OCI-LY3 (cell line): ENCODE data around the gene PHF24.

Experiments used
- H2AFZ ChIP-seq: fragments of 200-600, 300-600 bp; shearing (Covaris generic); 2 replicates; pipeline ENCODE4 v1.6.0; 2014; ENCODE audit warnings: antibody characterized with exemption, low read depth, low read length
- H3K27ac ChIP-seq: fragments of 200-600, 300-600 bp; sonication (generic); 2 replicates; pipeline ENCODE4 v1.5.1; 2014; ENCODE audit warnings: mild to moderate bottlenecking, low read length, moderate library complexity, mixed read lengths
- H3K27me3 ChIP-seq: fragments of 200-600, 300-600 bp; sonication (generic); 2 replicates; pipeline ENCODE4 v1.6.1; 2014; ENCODE audit warnings: low read depth, low read length, mixed read lengths
- H3K36me3 ChIP-seq: fragments of 200-600, 300-600 bp; sonication (generic); replicated peaks from 2 replicates; pipeline ENCODE3; 2014; ENCODE audit warnings: low read depth, low read length, mixed read lengths
- H3K4me1 ChIP-seq: fragments of 300-600, 200-600 bp; sonication (generic); 2 replicates; pipeline ENCODE4 v1.6.1; 2014; ENCODE audit warnings: low read length, mixed read lengths
- H3K4me2 ChIP-seq: fragments of 200-600, 300-600 bp; sonication (generic); 2 replicates; pipeline ENCODE4 v1.6.1; 2014; ENCODE audit warnings: low read length, mixed read lengths
- H3K4me3 ChIP-seq: fragments of 300-600, 200-600 bp; sonication (generic); 2 replicates; pipeline ENCODE4 v1.5.1; 2014; ENCODE audit warnings: antibody characterized with exemption, mild to moderate bottlenecking, low read length, moderate library complexity
- H3K79me2 ChIP-seq: fragments of 300-600, 200-600 bp; shearing (Covaris generic); 2 replicates; pipeline ENCODE4 v1.6.1; 2014; ENCODE audit warnings: mild to moderate bottlenecking, low read length, mixed read lengths
- H3K9ac ChIP-seq: fragments of 300-600, 200-600 bp; shearing (Covaris generic); 2 replicates; pipeline ENCODE4 v1.6.0; 2014; ENCODE audit warnings: mild to moderate bottlenecking, low read length, moderate library complexity
- H3K9me3 ChIP-seq: fragments of 200-600, 300-600 bp; shearing (Covaris generic); 2 replicates; pipeline ENCODE4 v1.6.1; 2014; ENCODE audit warnings: low read length, mixed read lengths; ENCODE audit not compliant: insufficient read depth
- H4K20me1 ChIP-seq: fragments of 200-600, 300-600 bp; sonication (generic); 2 replicates; pipeline ENCODE4 v1.6.1; 2016; ENCODE audit warnings: low read length, mixed read lengths; ENCODE audit not compliant: insufficient read depth
- EZH2phosphoT487 ChIP-seq: fragments of 200-600 bp; shearing (Covaris generic); IDR thresholded peaks from 2 replicates; pipeline ENCODE4 v1.6.1; 2018; ENCODE audit warnings: antibody characterized with exemption, mixed run types, low read depth
- TF ChIP-seq, protein P1 (sequence below): fragments of 200-600, 300-600 bp; sonication (generic); IDR thresholded peaks from 2 replicates; pipeline ENCODE4 v1.5.1; 2014; ENCODE audit warnings: antibody characterized with exemption, low read length, low read depth

Gene PHF24

DNA sequence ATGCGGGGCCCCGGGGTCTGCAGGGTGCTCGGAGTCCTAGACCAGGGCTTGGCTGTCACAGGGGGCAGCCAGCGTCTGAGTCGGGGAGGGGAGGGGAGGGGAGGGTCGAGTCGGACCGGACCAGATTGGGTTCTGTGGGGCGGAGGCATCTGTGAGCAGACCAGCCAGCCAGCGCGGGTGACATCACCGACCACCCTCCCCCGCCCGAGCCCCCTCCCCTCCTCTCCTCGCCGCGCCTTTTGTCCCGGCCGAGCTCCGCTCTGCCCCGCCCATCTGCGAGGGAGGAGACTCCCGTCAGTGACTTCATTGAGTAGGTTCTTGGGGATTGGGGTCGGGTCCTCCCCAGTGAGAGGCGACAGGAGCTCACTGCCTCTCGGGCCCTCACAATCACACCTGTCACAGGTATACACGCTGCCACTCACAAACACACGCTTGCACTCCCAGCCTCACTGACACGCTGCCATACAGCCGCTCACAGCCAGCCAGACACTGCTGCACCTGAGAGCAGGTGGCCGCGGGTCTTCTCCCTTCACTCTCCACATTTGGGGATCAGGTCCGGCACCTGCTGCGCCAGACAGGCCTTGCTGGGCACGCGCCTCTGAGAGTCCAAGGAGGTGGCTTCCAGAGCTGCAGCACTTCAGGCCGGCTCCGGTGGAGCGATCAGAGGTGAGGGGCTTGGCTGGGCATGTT, 32.0 kb downstream of the PHF24 start:
- H3K4me3 ChIP-seq = peak overlapping the region; percentile 91
- H3K36me3 ChIP-seq = peaks cover 8% of the 10 kb centered on the region
- H4K20me1 ChIP-seq = peaks cover 1% of the 10 kb centered on the region; the same call in 1 of the 2 replicates
- H3K9ac ChIP-seq = peak overlapping the region; percentile 82
- no peaks in the 10 kb centered on the region for H3K9me3 ChIP-seq
- peak overlapping the region; percentile 67 for H3K27ac ChIP-seq
- no peaks in the 10 kb centered on the region for H3K27me3 ChIP-seq
- peaks cover 16% of the 10 kb centered on the region for H3K79me2 ChIP-seq
- H3K4me1 ChIP-seq = peaks cover 83% of the 10 kb centered on the region
- no peak overlapping the region for H2AFZ ChIP-seq
- TF ChIP-seq EZH2phosphoT487 = no peak
- TF ChIP-seq, protein P1, sequence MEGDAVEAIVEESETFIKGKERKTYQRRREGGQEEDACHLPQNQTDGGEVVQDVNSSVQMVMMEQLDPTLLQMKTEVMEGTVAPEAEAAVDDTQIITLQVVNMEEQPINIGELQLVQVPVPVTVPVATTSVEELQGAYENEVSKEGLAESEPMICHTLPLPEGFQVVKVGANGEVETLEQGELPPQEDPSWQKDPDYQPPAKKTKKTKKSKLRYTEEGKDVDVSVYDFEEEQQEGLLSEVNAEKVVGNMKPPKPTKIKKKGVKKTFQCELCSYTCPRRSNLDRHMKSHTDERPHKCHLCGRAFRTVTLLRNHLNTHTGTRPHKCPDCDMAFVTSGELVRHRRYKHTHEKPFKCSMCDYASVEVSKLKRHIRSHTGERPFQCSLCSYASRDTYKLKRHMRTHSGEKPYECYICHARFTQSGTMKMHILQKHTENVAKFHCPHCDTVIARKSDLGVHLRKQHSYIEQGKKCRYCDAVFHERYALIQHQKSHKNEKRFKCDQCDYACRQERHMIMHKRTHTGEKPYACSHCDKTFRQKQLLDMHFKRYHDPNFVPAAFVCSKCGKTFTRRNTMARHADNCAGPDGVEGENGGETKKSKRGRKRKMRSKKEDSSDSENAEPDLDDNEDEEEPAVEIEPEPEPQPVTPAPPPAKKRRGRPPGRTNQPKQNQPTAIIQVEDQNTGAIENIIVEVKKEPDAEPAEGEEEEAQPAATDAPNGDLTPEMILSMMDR = no peak
- H3K4me2 ChIP-seq = peak overlapping the region; percentile 94

DNA sequence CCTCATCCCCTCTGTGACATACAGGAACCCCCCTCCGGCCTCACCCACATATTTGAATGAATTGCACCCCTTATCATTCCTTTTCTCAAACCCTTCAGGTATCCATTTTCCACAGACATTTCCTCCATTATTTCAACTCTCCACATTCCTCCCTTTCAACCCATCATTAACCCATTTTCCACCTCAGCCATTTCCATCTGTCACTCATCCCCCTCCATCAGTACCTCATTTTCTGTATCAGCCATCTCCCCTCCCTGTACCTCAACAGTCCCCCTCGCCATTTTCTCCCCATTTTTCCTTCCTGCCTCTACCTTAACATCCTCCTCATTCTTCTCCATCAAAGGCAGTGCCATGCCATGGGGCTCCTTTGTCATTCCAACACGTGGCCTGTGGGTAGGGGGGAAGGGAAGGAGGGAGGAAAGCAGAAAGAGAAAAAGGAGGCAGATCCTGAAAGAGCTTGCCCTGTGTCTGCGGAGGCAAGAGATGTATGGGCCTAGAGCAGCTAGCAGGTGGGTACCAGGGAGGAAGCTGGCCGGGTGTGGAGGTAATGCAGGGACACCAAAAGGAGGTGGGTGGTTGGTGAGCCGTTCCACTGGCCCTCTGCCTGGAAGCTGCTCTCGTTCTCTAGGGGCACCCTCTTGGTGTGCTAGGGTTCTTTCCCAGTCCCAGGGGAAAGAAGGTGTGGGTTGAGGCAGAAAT, 33.0 kb downstream of the PHF24 start:
- H3K4me1 ChIP-seq = peaks cover 81% of the 10 kb centered on the region
- H3K36me3 ChIP-seq = peaks cover 12% of the 10 kb centered on the region
- peak overlapping the region; percentile 94 for H3K4me2 ChIP-seq
- no peak for TF ChIP-seq EZH2phosphoT487
- TF ChIP-seq, protein P1 = no peak
- H3K27ac ChIP-seq = peak overlapping the region; percentile 97
- H3K9ac ChIP-seq = peak overlapping the region; percentile 43; the same call in 1 of the 2 replicates
- H2AFZ ChIP-seq = no peak overlapping the region
- peak overlapping the region; percentile 91 for H3K4me3 ChIP-seq
- H3K27me3 ChIP-seq = no peaks in the 10 kb centered on the region
- no peaks in the 10 kb centered on the region for H3K9me3 ChIP-seq
- no peaks in the 10 kb centered on the region for H4K20me1 ChIP-seq
- peaks cover 16% of the 10 kb centered on the region for H3K79me2 ChIP-seq

DNA sequence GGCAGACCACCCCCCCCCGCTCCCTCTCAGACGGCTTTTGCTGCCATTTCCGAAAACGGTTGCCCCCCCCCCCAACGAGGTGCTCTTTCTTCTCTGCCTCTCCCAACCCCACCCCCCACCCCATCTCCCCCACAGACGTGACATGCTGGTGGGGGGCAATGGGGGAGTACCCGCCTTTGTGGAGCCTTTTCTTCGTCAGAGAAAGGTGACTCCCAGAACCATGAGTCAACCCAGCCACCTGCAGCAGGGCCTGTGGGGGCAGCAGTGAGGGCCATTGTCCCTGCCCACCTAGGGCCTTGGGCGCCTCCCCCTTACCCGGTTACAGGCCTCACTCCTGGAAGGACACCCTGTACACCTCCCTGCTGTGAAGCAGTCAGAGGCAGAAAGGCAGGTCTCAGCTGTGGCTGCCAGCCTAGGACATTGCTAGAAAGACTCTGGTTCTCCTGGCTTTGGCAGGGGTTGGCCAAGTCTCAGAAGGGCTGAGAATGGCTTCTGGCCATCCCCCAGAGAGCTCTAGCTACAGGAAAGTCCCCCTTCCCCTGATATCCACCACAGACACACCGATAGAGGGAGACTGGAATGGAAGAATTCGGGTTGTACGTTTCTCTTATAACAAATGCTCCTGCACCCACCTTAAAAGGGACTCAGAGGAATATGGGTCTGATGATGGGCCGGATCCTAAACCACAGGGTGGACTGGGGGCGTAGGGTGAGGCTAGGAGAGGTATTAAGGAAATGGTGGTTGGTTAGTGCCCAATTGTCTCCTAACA, 33.7 kb downstream of the PHF24 start:
- TF ChIP-seq, protein P1 = peak; percentile 26; the same call in 1 of the 2 replicates
- no peak for TF ChIP-seq EZH2phosphoT487
- Histone ChIP-seq H4K20me1 (no peaks in the 10 kb centered on the region), H3K27me3 (no peaks in the 10 kb centered on the region), H3K79me2 (peaks cover 16% of the 10 kb centered on the region), H3K9ac (peak overlapping the region; percentile 82; the same call in 1 of the 2 replicates), H2AFZ (no peak overlapping the region), H3K27ac (peak overlapping the region; percentile 97), H3K36me3 (peaks cover 20% of the 10 kb centered on the region), H3K4me3 (peak overlapping the region; percentile 51), H3K4me1 (peaks cover 73% of the 10 kb centered on the region), H3K4me2 (peak overlapping the region; percentile 94), H3K9me3 (no peaks in the 10 kb centered on the region)
